Nephron progenitor cell (in vitro differentiated cells): ENCODE data around the gene CERK.

Source experiments
- DNase-seq: peaks from one replicate; pipeline ENCODE4 v3.0.0; 2021
- H3K27ac Mint-ChIP-seq: 2 replicates; pipeline ENCODE4 v1.8.0; 2021; ENCODE audit warnings: mild to moderate bottlenecking, moderate library complexity, mixed read lengths
- H3K27me3 Mint-ChIP-seq: 2 replicates; pipeline ENCODE4 v1.8.0; 2021; ENCODE audit warnings: mild to moderate bottlenecking, low read depth, mixed read lengths; ENCODE audit not compliant: poor library complexity
- H3K36me3 Mint-ChIP-seq: 2 replicates; pipeline ENCODE4 v1.8.0; 2021; ENCODE audit warnings: low read depth, mixed read lengths
- H3K4me1 Mint-ChIP-seq: 2 replicates; pipeline ENCODE4 v1.8.0; 2021; ENCODE audit warnings: mixed read lengths
- H3K4me3 Mint-ChIP-seq: 2 replicates; pipeline ENCODE4 v1.8.0; 2021; ENCODE audit warnings: mild to moderate bottlenecking, moderate library complexity, mixed read lengths
- H3K9me3 Mint-ChIP-seq: 2 replicates; pipeline ENCODE4 v1.8.0; 2021; ENCODE audit warnings: mild to moderate bottlenecking, moderate library complexity, mixed read lengths
- CTCF ChIP-seq: fragments of 200-600 bp; sonication (generic); IDR thresholded peaks from 2 replicates; pipeline ENCODE4 v1.5.0; 2021; ENCODE audit warnings: antibody characterized with exemption

Gene CERK

GRCh38 chr22:46677323-46678002 lies 60.6 kb downstream of the CERK start:
- Mint-ChIP-seq H3K27me3 (no peaks in the 10 kb centered on the region), H3K9me3 (no peaks in the 10 kb centered on the region), H3K27ac (no peak overlapping the region), H3K4me1 (no peaks in the 10 kb centered on the region), H3K36me3 (no peaks in the 10 kb centered on the region), H3K4me3 (no peak overlapping the region)
- DNase-seq: no peak
- no peak for TF ChIP-seq CTCF

- Mint-ChIP-seq H3K9me3 (no peaks in the 10 kb centered on the region), H3K4me1 (no peaks in the 10 kb centered on the region), H3K27me3 (no peaks in the 10 kb centered on the region), H3K27ac (no peak overlapping the region), H3K4me3 (no peak overlapping the region), H3K36me3 (no peaks in the 10 kb centered on the region)
- TF ChIP-seq CTCF: no peak
- no peak for DNase-seq
Observed at GRCh38 chr22:46676881-46677280, 61.2 kb downstream of the CERK start.

- Mint-ChIP-seq H3K27ac (no peak overlapping the region), H3K4me1 (no peaks in the 10 kb centered on the region), H3K36me3 (no peaks in the 10 kb centered on the region), H3K4me3 (no peak overlapping the region), H3K9me3 (no peaks in the 10 kb centered on the region), H3K27me3 (no peaks in the 10 kb centered on the region)
- TF ChIP-seq CTCF: no peak
- no peak for DNase-seq
Observed at GRCh38 chr22:46676479-46676878, 61.6 kb downstream of the CERK start.

GRCh38 chr22:46675938-46676337 lies 62.1 kb downstream of the CERK start:
- no peaks in the 10 kb centered on the region for H3K4me1 Mint-ChIP-seq
- TF ChIP-seq CTCF: no peak
- H3K4me3 Mint-ChIP-seq: no peak overlapping the region
- H3K27ac Mint-ChIP-seq: no peak overlapping the region
- no peaks in the 10 kb centered on the region for H3K27me3 Mint-ChIP-seq
- no peaks in the 10 kb centered on the region for H3K36me3 Mint-ChIP-seq
- no peaks in the 10 kb centered on the region for H3K9me3 Mint-ChIP-seq
- no peak for DNase-seq

- no peak for DNase-seq
- Mint-ChIP-seq H3K4me3 (no peak overlapping the region), H3K36me3 (no peaks in the 10 kb centered on the region), H3K27ac (no peak overlapping the region), H3K9me3 (no peaks in the 10 kb centered on the region), H3K4me1 (no peaks in the 10 kb centered on the region), H3K27me3 (no peaks in the 10 kb centered on the region)
- no peak for TF ChIP-seq CTCF
Observed at GRCh38 chr22:46675479-46675878, 62.6 kb downstream of the CERK start.

- Mint-ChIP-seq H3K9me3 (no peaks in the 10 kb centered on the region), H3K27ac (no peak overlapping the region), H3K27me3 (no peaks in the 10 kb centered on the region), H3K4me1 (peaks cover 1% of the 10 kb centered on the region), H3K4me3 (no peak overlapping the region), H3K36me3 (peaks cover 1% of the 10 kb centered on the region)
- TF ChIP-seq CTCF: no peak
- DNase-seq: no peak
Observed at GRCh38 chr22:46674906-46675305, 63.1 kb downstream of the CERK start.
